Osteocyte (in vitro differentiated cells): ENCODE measurements around the gene GPHN. TPM values are rescaled to one million over a fixed set of nuclear protein-coding genes. Genes with fewer than 3 reads are reported as not detected.

Source experiments
- DNase-seq: peaks from one replicate; pipeline ENCODE4 v3.0.0; 2021; ENCODE audit warnings: mixed read lengths; ENCODE audit not compliant: unreplicated experiment; ENCODE audit errors: extremely low spot score
- H3K27ac Mint-ChIP-seq: one replicate; pipeline ENCODE4 v1.8.0; 2021; ENCODE audit warnings: mild to moderate bottlenecking, mixed read lengths; ENCODE audit not compliant: unreplicated experiment
- H3K27me3 Mint-ChIP-seq: one replicate; pipeline ENCODE4 v1.8.0; 2021; ENCODE audit warnings: mixed read lengths; ENCODE audit not compliant: unreplicated experiment
- H3K36me3 Mint-ChIP-seq: one replicate; pipeline ENCODE4 v1.8.0; 2021; ENCODE audit warnings: mixed read lengths; ENCODE audit not compliant: unreplicated experiment
- H3K4me1 Mint-ChIP-seq: one replicate; pipeline ENCODE4 v1.8.0; 2021; ENCODE audit warnings: mixed read lengths; ENCODE audit not compliant: unreplicated experiment
- H3K4me3 Mint-ChIP-seq: one replicate; pipeline ENCODE4 v1.8.0; 2021; ENCODE audit warnings: mild to moderate bottlenecking, moderate library complexity, mixed read lengths; ENCODE audit not compliant: unreplicated experiment
- H3K9me3 Mint-ChIP-seq: one replicate; pipeline ENCODE4 v1.8.0; 2021; ENCODE audit warnings: mixed read lengths; ENCODE audit not compliant: unreplicated experiment
- CTCF ChIP-seq: fragments of 200-600 bp; sonication (generic); IDR thresholded peaks from 2 replicates; pipeline ENCODE4 v1.5.0; 2021; ENCODE audit warnings: antibody characterized with exemption, mild to moderate bottlenecking, moderate library complexity
- total RNA-seq: library from RNA; stranded (reverse); gene quantifications from 2 replicates; pipeline ENCODE4 v1.2.1, GENCODE V29; 2021

Gene GPHN
- total RNA-seq, 1 donor from 2014 or later, result 17.7 TPM

- TF ChIP-seq CTCF, result no peak
- Mint-ChIP-seq H3K4me3 (no peak overlapping the region), H3K9me3 (no peaks in the 10 kb centered on the region), H3K27ac (no peak overlapping the region), H3K27me3 (no peaks in the 10 kb centered on the region), H3K4me1 (no peaks in the 10 kb centered on the region), H3K36me3 (no peaks in the 10 kb centered on the region)
- no peak for DNase-seq
These were observed 684.4 kb downstream of the GPHN start for GRCh38 chr14:67192366-67192765.

- H3K4me3 Mint-ChIP-seq, result no peak overlapping the region
- no peaks in the 10 kb centered on the region for H3K27me3 Mint-ChIP-seq
- no peaks in the 10 kb centered on the region for H3K4me1 Mint-ChIP-seq
- DNase-seq, result no peak
- H3K36me3 Mint-ChIP-seq, result no peaks in the 10 kb centered on the region
- no peaks in the 10 kb centered on the region for H3K9me3 Mint-ChIP-seq
- H3K27ac Mint-ChIP-seq, result no peak overlapping the region
- no peak for TF ChIP-seq CTCF
These were observed 687.3 kb downstream of the GPHN start for GRCh38 chr14:67195279-67195678.

GRCh38 chr14:67199016-67199415, 691.1 kb downstream of the GPHN start:
- Mint-ChIP-seq H3K4me3 (no peak overlapping the region), H3K36me3 (no peaks in the 10 kb centered on the region), H3K9me3 (no peaks in the 10 kb centered on the region), H3K4me1 (no peaks in the 10 kb centered on the region), H3K27ac (no peak overlapping the region), H3K27me3 (no peaks in the 10 kb centered on the region)
- no peak for TF ChIP-seq CTCF
- DNase-seq, result no peak

GRCh38 chr14:67207810-67208209, 699.9 kb downstream of the GPHN start:
- Mint-ChIP-seq H3K9me3 (no peaks in the 10 kb centered on the region), H3K4me3 (no peak overlapping the region), H3K27ac (no peak overlapping the region), H3K4me1 (no peaks in the 10 kb centered on the region), H3K36me3 (no peaks in the 10 kb centered on the region), H3K27me3 (peaks cover 6% of the 10 kb centered on the region)
- no peak for DNase-seq
- TF ChIP-seq CTCF, result no peak

GRCh38 chr14:67218126-67218525, 710.2 kb downstream of the GPHN start:
- H3K4me3 Mint-ChIP-seq, result no peak overlapping the region
- DNase-seq, result no peak
- no peak for TF ChIP-seq CTCF
- H3K27me3 Mint-ChIP-seq, result peaks cover 5% of the 10 kb centered on the region
- H3K4me1 Mint-ChIP-seq, result peaks cover 15% of the 10 kb centered on the region
- H3K9me3 Mint-ChIP-seq, result no peaks in the 10 kb centered on the region
- no peak overlapping the region for H3K27ac Mint-ChIP-seq
- H3K36me3 Mint-ChIP-seq, result no peaks in the 10 kb centered on the region
